MM.1S (cell line): ENCODE results near the gene NCAN.

Experiments used
- DNase-seq: peaks from one replicate; pipeline ENCODE4 v3.0.0-alpha.2; 2015
- H2AFZ ChIP-seq: fragments of 300-600 bp; sonication (generic); 2 replicates; pipeline ENCODE4 v1.6.0; 2016; ENCODE audit warnings: antibody characterized with exemption, low read length
- H3F3A ChIP-seq: fragments of 300-600 bp; sonication (generic); 2 replicates; pipeline ENCODE4 v1.6.1; 2016; ENCODE audit warnings: mild to moderate bottlenecking, antibody characterized with exemption, low read length, moderate library complexity, mixed read lengths; ENCODE audit not compliant: insufficient read depth
- H3K27ac ChIP-seq: fragments of 300-600 bp; sonication (generic); 2 replicates; pipeline ENCODE4 v1.5.1; 2016; ENCODE audit warnings: mild to moderate bottlenecking, low read length
- H3K27me3 ChIP-seq: fragments of 300-600 bp; sonication (generic); replicated peaks from 2 replicates; pipeline ENCODE4 v1.6.0; 2016; ENCODE audit warnings: low read length; ENCODE audit not compliant: insufficient read depth
- H3K36me3 ChIP-seq: fragments of 300-600 bp; sonication (generic); replicated peaks from 2 replicates; pipeline ENCODE4 v1.6.1; 2016; ENCODE audit warnings: mild to moderate bottlenecking, low read length, mixed read lengths; ENCODE audit not compliant: insufficient read depth
- H3K4me1 ChIP-seq: fragments of 300-600 bp; sonication (generic); 2 replicates; pipeline ENCODE4 v1.6.1; 2016; ENCODE audit warnings: low read length, mixed read lengths
- H3K4me2 ChIP-seq: fragments of 300-600 bp; sonication (generic); 2 replicates; pipeline ENCODE4 v1.6.0; 2016; ENCODE audit warnings: low read depth, low read length
- H3K4me3 ChIP-seq: fragments of 300-600 bp; sonication (generic); 2 replicates; pipeline ENCODE4 v1.5.1; 2016; ENCODE audit warnings: low read length, mixed read lengths
- H3K79me2 ChIP-seq: fragments of 300-600 bp; sonication (generic); 2 replicates; pipeline ENCODE4 v1.6.1; 2016; ENCODE audit warnings: mixed run types, low read length, mixed read lengths
- H3K9ac ChIP-seq: fragments of 300-600 bp; sonication (generic); 2 replicates; pipeline ENCODE4 v1.6.1; 2016; ENCODE audit warnings: low read length, mixed read lengths
- H3K9me2 ChIP-seq: fragments of 300-600 bp; sonication (generic); replicated peaks from 2 replicates; pipeline ENCODE4 v1.6.1; 2016; ENCODE audit warnings: mild to moderate bottlenecking, low read length, mixed read lengths; ENCODE audit not compliant: insufficient read depth
- H3K9me3 ChIP-seq: fragments of 300-600 bp; sonication (generic); replicated peaks from 2 replicates; pipeline ENCODE4 v1.6.1; 2016; ENCODE audit warnings: mild to moderate bottlenecking, low read length, mixed read lengths; ENCODE audit not compliant: insufficient read depth
- H4K20me1 ChIP-seq: fragments of 300-600 bp; sonication (generic); 2 replicates; pipeline ENCODE4 v1.6.1; 2016; ENCODE audit warnings: mild to moderate bottlenecking, low read length, moderate library complexity, mixed read lengths; ENCODE audit not compliant: insufficient read depth
- EZH2 ChIP-seq: fragments of 300-600 bp; sonication (generic); optimal IDR thresholded peaks from 2 replicates; pipeline ENCODE3; 2017; ENCODE audit warnings: low read depth, mild to moderate bottlenecking, antibody characterized with exemption, low read length, mixed read lengths
- EZH2phosphoT487 ChIP-seq: fragments of 300-600 bp; sonication (generic); IDR thresholded peaks from 2 replicates; pipeline ENCODE4 v1.6.1; 2018; ENCODE audit warnings: antibody characterized with exemption, low read length
- TF ChIP-seq, protein P1 (sequence below): fragments of 300-600 bp; sonication (generic); IDR thresholded peaks from 2 replicates; pipeline ENCODE4 v1.5.1; 2016; ENCODE audit warnings: antibody characterized with exemption, low read length, mixed read lengths

The NCAN gene

DNA sequence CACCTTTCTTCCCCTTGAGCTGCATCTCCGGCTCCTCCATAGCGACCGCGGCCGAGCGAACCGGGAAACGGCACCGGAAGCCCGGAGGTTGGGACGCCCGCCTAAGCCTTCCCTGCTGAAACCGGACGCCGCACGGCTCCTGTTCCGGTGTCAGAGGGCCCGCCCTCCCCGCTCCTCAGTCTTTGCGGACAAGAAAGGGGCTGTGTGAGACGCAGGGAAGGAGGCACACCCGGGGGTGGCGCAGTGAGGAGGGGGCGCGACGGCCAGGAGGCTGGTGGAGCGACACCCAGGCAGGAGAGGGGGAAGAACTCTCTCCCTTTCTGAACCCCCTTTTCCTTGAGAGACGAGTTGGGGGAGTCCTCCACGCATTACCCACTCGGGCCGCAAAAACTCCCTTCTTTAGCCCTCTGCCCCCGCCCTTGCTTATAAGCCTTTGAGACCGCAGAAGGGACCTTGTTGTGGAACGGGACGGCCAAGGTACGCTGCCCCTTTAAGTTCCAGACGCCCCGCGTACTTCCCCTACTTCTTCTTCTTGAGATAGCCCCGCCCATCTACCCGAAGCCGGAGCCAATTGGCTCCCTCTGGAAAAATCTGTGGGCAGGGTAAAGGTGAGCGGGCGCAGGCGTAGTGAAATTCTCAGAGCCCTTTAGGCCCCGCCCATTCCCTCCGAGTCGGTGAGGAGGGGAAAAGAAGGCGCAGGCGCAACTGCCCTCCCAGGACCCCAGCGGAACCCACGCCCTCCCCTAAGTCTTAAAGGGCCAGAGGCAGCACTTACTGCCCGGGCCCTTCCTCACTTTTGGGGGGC is 19.5 kb upstream of the NCAN start, which contains the start of the genes BORCS8 and RFXANK:
Gene BORCS8 (minus strand): TSS at position 75 of the 805 bp plus-strand sequence. CDS start 35 bp downstream, at position 40.
Gene RFXANK (plus strand): TSS at position 181 of the 805 bp plus-strand sequence. CDS start 1,689 bp downstream, outside the sequence.
- no peaks in the 10 kb centered on the region for H3K9me3 ChIP-seq
- peak within 1 kb of the TSS; percentile 83 for H3K27ac ChIP-seq
- H3K4me1 ChIP-seq, result peaks cover 15% of the 10 kb centered on the region; the same call in 1 of the 2 replicates
- no peaks in the 10 kb centered on the region for H3K36me3 ChIP-seq
- peak; percentile 99 for DNase-seq
- peaks cover 38% of the 10 kb centered on the region for H3K79me2 ChIP-seq
- H3F3A ChIP-seq, result 0 out of 2 replicates have a peak, but pooled peaks cover 8% of the 10 kb centered on the region
- peak within 1 kb of the TSS; percentile 91 for H3K9ac ChIP-seq
- peak within 1 kb of the TSS; percentile 79 for H3K4me2 ChIP-seq
- H3K9me2 ChIP-seq, result no peaks in the 10 kb centered on the region
- H4K20me1 ChIP-seq, result no peaks in the 10 kb centered on the region; the same call in 1 of the 2 replicates
- peak within 1 kb of the TSS; percentile 76 for H3K4me3 ChIP-seq
- TF ChIP-seq EZH2phosphoT487 (no peak), EZH2 (no peak)
- TF ChIP-seq, protein P1, sequence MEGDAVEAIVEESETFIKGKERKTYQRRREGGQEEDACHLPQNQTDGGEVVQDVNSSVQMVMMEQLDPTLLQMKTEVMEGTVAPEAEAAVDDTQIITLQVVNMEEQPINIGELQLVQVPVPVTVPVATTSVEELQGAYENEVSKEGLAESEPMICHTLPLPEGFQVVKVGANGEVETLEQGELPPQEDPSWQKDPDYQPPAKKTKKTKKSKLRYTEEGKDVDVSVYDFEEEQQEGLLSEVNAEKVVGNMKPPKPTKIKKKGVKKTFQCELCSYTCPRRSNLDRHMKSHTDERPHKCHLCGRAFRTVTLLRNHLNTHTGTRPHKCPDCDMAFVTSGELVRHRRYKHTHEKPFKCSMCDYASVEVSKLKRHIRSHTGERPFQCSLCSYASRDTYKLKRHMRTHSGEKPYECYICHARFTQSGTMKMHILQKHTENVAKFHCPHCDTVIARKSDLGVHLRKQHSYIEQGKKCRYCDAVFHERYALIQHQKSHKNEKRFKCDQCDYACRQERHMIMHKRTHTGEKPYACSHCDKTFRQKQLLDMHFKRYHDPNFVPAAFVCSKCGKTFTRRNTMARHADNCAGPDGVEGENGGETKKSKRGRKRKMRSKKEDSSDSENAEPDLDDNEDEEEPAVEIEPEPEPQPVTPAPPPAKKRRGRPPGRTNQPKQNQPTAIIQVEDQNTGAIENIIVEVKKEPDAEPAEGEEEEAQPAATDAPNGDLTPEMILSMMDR, result no peak
- H2AFZ ChIP-seq, result peak within 1 kb of the TSS; percentile 99
- no peaks in the 10 kb centered on the region for H3K27me3 ChIP-seq

DNA sequence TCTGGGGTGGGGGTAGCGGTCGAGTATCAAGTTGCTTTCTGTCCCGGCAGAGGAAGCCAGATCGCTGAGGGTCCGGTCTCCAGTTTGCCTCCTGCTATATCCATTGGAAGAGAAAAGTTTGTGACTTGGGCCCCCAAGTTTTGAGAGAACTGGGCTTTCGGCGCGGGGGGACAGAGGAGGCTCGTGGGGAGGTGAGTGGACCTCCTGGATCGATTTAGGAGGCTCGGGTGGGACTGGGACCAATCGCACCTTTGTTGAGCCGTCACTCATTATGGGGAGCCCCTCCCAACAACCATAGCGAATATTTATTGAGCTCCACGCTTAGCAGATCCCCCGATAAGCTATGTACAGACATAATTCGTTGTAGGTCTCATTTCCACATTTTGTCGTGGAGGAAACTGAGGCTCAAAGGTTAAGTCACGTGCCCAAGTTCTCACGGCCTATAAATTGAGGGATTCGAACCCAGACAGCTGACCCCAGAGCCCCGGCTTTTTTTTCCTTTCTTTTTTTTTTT is 18.8 kb upstream of the NCAN start:
- Histone ChIP-seq H3K9ac (peak overlapping the region; percentile 78; the same call in 1 of the 2 replicates), H3K27ac (no peak overlapping the region), H3K79me2 (peaks cover 38% of the 10 kb centered on the region), H3K9me3 (no peaks in the 10 kb centered on the region), H3F3A (0 out of 2 replicates have a peak, but pooled peaks cover 8% of the 10 kb centered on the region), H3K4me3 (peak overlapping the region; percentile 76), H2AFZ (peak overlapping the region; percentile 99), H3K4me2 (peak overlapping the region; percentile 61), H3K27me3 (no peaks in the 10 kb centered on the region), H4K20me1 (no peaks in the 10 kb centered on the region; the same call in 1 of the 2 replicates), H3K9me2 (no peaks in the 10 kb centered on the region), H3K4me1 (peaks cover 15% of the 10 kb centered on the region; the same call in 1 of the 2 replicates), H3K36me3 (no peaks in the 10 kb centered on the region)
- DNase-seq, result peak; percentile 7
- no peak for TF ChIP-seq EZH2
- no peak for TF ChIP-seq EZH2phosphoT487
- TF ChIP-seq, protein P1, result no peak

DNA sequence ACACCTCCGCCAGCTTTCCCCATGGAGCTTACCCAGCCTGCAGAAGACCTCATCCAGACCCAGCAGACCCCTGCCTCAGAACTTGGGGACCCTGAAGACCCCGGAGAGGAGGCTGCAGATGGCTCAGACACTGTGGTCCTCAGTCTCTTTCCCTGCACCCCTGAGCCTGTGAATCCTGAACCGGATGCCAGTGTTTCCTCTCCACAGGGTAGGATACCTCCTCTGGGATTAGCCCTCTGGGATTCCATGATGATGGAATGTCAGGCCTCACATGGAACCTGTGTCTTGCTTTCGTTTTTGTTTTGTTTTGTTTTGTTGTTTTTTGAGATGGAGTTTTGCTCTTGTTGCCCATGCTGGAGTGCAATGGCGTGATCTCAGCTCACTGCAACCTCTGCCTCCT is 17.8 kb upstream of the NCAN start:
- peaks cover 15% of the 10 kb centered on the region; the same call in 1 of the 2 replicates for H3K4me1 ChIP-seq
- H2AFZ ChIP-seq, result no peak overlapping the region
- no peaks in the 10 kb centered on the region for H3K36me3 ChIP-seq
- H3K27me3 ChIP-seq, result no peaks in the 10 kb centered on the region
- no peak for TF ChIP-seq EZH2phosphoT487
- TF ChIP-seq, protein P1, result no peak
- no peak for TF ChIP-seq EZH2
- H4K20me1 ChIP-seq, result no peaks in the 10 kb centered on the region; the same call in 1 of the 2 replicates
- H3K9ac ChIP-seq, result no peak overlapping the region
- DNase-seq, result no peak
- peak overlapping the region; percentile 31; the same call in 1 of the 2 replicates for H3K27ac ChIP-seq
- H3K4me3 ChIP-seq, result peak overlapping the region; percentile 15; the same call in 1 of the 2 replicates
- H3K4me2 ChIP-seq, result peak overlapping the region; percentile 61; the same call in 1 of the 2 replicates
- H3K79me2 ChIP-seq, result peaks cover 38% of the 10 kb centered on the region
- H3K9me3 ChIP-seq, result no peaks in the 10 kb centered on the region
- H3K9me2 ChIP-seq, result no peaks in the 10 kb centered on the region
- H3F3A ChIP-seq, result 0 out of 2 replicates have a peak, but pooled peaks cover 8% of the 10 kb centered on the region
